ENCODE measurements around the gene CLTC. TPM values are rescaled to one million over a fixed set of nuclear protein-coding genes. Genes with fewer than 3 reads are reported as not detected.

CLTC gene
- total RNA-seq, 1 donor from 2014 or later, result 306 TPM

GRCh38 chr17:59730268-59730834, 110.7 kb downstream of the CLTC start:
- DNase-seq, result no peak

- no peak for DNase-seq
Observed at GRCh38 chr17:59733697-59734096, 114.0 kb downstream of the CLTC start.

GRCh38 chr17:59734226-59734625, 114.5 kb downstream of the CLTC start:
- no peak for DNase-seq

- no peak for DNase-seq
Observed at GRCh38 chr17:59737324-59737723, 117.6 kb downstream of the CLTC start.

- DNase-seq, result no peak
Observed at GRCh38 chr17:59743842-59744241, 124.1 kb downstream of the CLTC start.

GRCh38 chr17:59745040-59745439, 125.3 kb downstream of the CLTC start:
- no peak for DNase-seq

Other genes with a start within 250 kb of the CLTC start
- gene DHX40, start 54.3 kb upstream of the CLTC start, total RNA-seq, result 91.6 TPM
- 22.1 TPM for gene PTRH2, start 87.5 kb downstream of the CLTC start, total RNA-seq
- gene VMP1, start 87.8 kb downstream of the CLTC start, total RNA-seq, result 238 TPM

Data from occipital lobe (tissue), 2 donors.